GM12864 (cell line): ENCODE results near the gene CNOT2.

Source experiments
- DNase-seq: peaks from one replicate; pipeline ENCODE4 v3.0.0-alpha.2; 2011; ENCODE audit warnings: low read depth
- H3K4me3 ChIP-seq: 2 replicates; pipeline ENCODE4 v1.5.1; 2011; ENCODE audit warnings: mild to moderate bottlenecking, low read depth, low read length, control low read depth
- TF ChIP-seq, protein P1 (sequence below): IDR thresholded peaks from 2 replicates; pipeline ENCODE4 v1.5.1; 2011; ENCODE audit warnings: low read depth, mild to moderate bottlenecking, moderate library complexity, low read length, control low read depth, inconsistent platforms; ENCODE audit errors: missing control alignments

CNOT2 gene

DNA sequence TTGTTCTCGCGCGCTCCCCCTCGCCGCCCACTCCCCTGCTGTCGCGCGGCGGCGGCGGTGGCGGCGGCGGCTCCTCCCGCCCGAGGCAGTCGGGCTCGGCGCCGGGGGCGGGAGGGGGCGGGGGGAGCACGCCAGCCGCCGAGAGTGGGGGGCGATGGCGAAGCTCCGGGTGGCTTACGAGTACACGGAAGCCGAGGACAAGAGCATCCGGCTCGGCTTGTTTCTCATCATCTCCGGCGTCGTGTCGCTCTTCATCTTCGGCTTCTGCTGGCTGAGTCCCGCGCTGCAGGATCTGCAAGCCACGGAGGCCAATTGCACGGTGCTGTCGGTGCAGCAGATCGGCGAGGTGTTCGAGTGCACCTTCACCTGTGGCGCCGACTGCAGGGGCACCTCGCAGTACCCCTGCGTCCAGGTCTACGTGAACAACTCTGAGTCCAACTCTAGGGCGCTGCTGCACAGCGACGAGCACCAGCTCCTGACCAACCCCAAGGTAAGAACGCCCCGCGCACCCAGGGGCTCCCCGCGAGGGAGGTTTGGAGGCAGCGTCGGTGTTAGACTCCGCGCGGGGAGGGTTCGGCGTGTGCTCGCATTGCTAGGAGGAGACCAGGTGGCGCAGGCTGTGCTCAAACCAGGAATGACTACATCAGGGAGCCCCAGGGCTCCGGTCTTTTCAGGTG is 123.5 kb downstream of the CNOT2 start:
- no peak for DNase-seq
- TF ChIP-seq, protein P1, sequence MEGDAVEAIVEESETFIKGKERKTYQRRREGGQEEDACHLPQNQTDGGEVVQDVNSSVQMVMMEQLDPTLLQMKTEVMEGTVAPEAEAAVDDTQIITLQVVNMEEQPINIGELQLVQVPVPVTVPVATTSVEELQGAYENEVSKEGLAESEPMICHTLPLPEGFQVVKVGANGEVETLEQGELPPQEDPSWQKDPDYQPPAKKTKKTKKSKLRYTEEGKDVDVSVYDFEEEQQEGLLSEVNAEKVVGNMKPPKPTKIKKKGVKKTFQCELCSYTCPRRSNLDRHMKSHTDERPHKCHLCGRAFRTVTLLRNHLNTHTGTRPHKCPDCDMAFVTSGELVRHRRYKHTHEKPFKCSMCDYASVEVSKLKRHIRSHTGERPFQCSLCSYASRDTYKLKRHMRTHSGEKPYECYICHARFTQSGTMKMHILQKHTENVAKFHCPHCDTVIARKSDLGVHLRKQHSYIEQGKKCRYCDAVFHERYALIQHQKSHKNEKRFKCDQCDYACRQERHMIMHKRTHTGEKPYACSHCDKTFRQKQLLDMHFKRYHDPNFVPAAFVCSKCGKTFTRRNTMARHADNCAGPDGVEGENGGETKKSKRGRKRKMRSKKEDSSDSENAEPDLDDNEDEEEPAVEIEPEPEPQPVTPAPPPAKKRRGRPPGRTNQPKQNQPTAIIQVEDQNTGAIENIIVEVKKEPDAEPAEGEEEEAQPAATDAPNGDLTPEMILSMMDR: no peak
- peak overlapping the region; percentile 69 for H3K4me3 ChIP-seq

DNA sequence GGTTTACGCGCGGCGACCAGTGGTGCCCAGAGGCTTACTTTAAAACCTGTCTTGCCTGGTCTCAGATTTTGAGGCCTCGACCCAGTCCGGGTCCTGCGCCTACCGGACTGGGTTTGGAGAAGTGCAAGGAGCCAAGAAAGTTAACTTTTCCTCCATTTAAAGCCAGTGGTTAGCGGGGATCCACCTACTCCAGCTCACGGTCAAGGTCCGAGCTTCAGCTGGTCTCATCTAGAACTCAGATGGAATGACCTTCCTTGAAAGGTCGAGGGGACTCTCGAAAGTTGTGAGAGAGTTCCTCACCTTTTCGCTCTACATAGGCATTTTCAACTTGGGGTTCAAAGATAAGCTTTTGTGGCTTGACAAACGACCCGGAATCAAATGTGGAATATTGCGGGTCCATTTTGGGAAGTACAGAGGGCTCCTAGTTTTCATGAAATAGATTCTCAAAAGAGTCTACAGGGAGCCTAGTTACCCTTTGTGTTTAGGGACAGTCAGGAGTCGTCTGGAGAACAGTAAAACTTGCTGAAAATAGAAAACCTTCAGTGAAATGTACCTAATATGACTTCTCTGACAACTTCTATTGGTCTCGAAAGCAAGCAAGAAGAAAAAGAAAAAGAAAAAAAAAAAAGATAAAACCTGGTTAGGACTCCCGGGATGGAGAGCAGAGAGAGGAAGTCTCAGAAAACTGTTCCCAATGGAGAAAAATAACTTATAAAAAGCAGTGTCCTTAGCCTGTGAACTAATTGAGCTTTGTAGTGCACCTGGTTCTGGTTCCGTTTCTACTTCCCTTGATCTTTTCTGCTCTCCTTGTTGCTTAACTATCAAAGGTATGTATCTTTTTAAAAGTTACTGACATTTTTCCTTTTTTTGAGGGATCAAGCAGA is 124.3 kb downstream of the CNOT2 start:
- TF ChIP-seq, protein P1: no peak
- H3K4me3 ChIP-seq: peak overlapping the region; percentile 69
- no peak for DNase-seq

DNA sequence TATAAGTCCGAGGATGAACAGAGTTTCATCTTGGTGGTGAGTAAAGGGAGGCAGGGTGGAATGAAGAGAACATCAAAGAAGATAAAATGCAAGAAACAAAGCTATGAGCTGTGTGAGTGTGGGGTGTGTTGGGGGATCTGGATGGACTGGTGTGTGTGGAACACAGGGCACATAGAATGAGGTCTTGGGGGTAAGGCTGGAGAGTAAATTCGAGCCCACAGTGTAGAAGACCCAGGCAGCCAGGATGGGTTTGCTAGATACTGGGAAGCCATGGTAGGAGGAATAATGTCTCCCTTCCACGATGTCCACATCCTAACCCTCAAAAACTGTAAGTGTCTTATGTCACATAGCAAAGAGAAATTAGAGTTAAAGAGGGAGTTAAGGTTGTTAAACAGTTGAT is 129.6 kb downstream of the CNOT2 start:
- H3K4me3 ChIP-seq: no peak overlapping the region
- no peak for DNase-seq
- TF ChIP-seq, protein P1: no peak

DNA sequence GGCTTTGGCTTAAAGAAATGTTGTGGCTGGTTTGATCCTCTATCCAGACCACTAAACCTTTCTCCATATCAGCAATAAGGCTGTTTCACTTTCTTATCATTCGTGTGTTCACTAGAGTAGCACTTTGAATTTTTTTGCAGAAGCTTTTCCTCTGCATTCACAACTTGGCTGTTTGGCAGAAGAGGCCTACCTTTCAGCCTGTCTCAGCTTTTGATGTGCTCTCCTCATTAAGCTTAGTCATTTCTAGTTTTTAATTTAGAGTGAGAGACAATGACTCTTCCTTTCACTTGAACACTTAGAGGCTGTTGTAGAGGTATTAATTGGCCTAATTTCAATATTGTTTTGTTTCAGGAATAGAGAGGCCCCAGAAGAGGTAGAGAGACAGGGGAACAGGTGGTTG is 136.6 kb downstream of the CNOT2 start:
- no peak for DNase-seq
- TF ChIP-seq, protein P1: no peak
- no peak overlapping the region for H3K4me3 ChIP-seq

DNA sequence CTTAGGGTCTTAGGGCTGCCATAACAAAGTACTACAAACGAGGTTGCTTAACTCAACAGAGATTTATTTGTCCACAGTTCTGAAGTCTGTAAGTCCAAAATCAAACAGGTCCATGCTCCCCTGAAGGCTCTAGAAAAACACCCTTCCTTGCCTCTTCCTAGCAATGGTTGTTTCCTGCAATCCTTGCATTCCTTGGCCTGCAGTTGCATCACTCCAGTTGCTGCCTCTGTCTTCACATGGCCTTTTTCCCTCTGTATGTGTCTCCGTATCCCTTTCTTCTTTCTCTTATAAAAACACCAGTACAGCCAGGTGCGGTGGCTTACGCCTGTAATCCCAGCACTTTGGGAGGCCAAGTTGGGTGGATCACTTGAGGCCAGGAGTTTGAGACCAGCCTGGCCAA is 140.3 kb downstream of the CNOT2 start:
- no peak overlapping the region for H3K4me3 ChIP-seq
- TF ChIP-seq, protein P1: no peak
- no peak for DNase-seq

DNA sequence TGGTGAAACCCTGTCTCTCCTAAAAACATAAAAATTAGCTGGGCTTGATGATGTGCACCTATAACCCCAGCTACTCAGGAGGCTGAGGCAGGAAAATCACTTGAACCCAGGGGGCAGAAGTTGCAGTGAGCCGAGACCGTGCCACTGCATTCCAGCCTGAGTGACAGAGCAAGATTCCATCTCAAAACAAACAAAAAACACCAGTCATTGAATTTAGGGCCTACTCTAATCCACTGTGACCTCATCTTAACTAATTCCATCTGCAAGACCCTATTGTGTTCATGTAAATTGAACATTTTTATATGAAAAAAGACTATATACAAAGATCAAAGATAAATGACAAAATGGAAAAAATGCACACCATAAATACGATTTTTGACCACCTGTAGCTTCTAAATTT is 140.7 kb downstream of the CNOT2 start:
- TF ChIP-seq, protein P1: no peak
- H3K4me3 ChIP-seq: no peak overlapping the region
- no peak for DNase-seq
